HepG2 (cell line): ENCODE data around the gene MAPK4. TPM values are rescaled to one million over a fixed set of nuclear protein-coding genes. Genes with fewer than 3 reads are reported as not detected.
A peak's percentile ranks its signal among the peaks of the same experiment; 100 is the strongest.

ENCODE experiments used
- AGO1 ChIP-seq: fragments of 200-400 bp; formaldehyde crosslinking; IDR thresholded peaks from 2 replicates; pipeline ENCODE4 v1.6.1; 2017; ENCODE audit warnings: mild to moderate bottlenecking, low read depth, low read length, moderate library complexity; ENCODE audit not compliant: poor library complexity, severe bottlenecking
- AGO2 ChIP-seq: fragments of 200-400 bp; formaldehyde crosslinking; optimal IDR thresholded peaks from 2 replicates; pipeline ENCODE3; 2017; ENCODE audit warnings: mild to moderate bottlenecking, low read depth, low read length, moderate library complexity
- EEA1 ChIP-seq: sonication (generic); formaldehyde crosslinking; IDR thresholded peaks from 2 replicates; pipeline ENCODE4 v1.5.1; 2020; ENCODE audit warnings: mild to moderate bottlenecking, missing genetic modification reagents, borderline replicate concordance
- FOXO1 ChIP-seq: sonication (generic); formaldehyde crosslinking; IDR thresholded peaks from 2 replicates; pipeline ENCODE4 v1.4.0; 2020; ENCODE audit warnings: missing genetic modification reagents
- HOXA3 ChIP-seq: sonication (generic); formaldehyde crosslinking; IDR thresholded peaks from 2 replicates; pipeline ENCODE4 v1.5.0; 2020; ENCODE audit warnings: missing genetic modification reagents
- KDM4B ChIP-seq: sonication (generic); formaldehyde crosslinking; IDR thresholded peaks from 2 replicates; pipeline ENCODE4 v1.4.0; 2020; ENCODE audit warnings: missing genetic modification reagents
- KLF15 ChIP-seq: sonication (generic); formaldehyde crosslinking; IDR thresholded peaks from 2 replicates; pipeline ENCODE4 v1.8.1; 2023; ENCODE audit warnings: borderline replicate concordance, mild to moderate bottlenecking, inconsistent platforms, missing genetic modification reagents, mixed read lengths
- MAFG ChIP-seq: sonication (generic); formaldehyde crosslinking; IDR thresholded peaks from 2 replicates; pipeline ENCODE4 v1.5.1; 2020; ENCODE audit warnings: mild to moderate bottlenecking, missing genetic modification reagents
- MEF2D ChIP-seq: sonication (generic); formaldehyde crosslinking; IDR thresholded peaks from 2 replicates; pipeline ENCODE4 v1.5.1; 2020; ENCODE audit warnings: mild to moderate bottlenecking, missing genetic modification reagents
- MEIS2 ChIP-seq: sonication (generic); formaldehyde crosslinking; IDR thresholded peaks from 2 replicates; pipeline ENCODE4 v1.9.0; 2021; ENCODE audit warnings: mild to moderate bottlenecking, missing genetic modification reagents
- NCOA1 ChIP-seq: sonication (generic); formaldehyde crosslinking; IDR thresholded peaks from 2 replicates; pipeline ENCODE4 v1.9.0; 2021; ENCODE audit warnings: missing genetic modification reagents
- POGZ ChIP-seq: sonication (generic); formaldehyde crosslinking; IDR thresholded peaks from 2 replicates; pipeline ENCODE4 v1.4.0; 2020; ENCODE audit warnings: mild to moderate bottlenecking, missing genetic modification reagents
- POLR2AphosphoS5 ChIP-seq: IDR thresholded peaks from 2 replicates; pipeline ENCODE4 v1.6.1; 2012; ENCODE audit warnings: low read depth, low read length
- RCOR2 ChIP-seq: IDR thresholded peaks from 2 replicates; pipeline ENCODE4 v1.6.1; 2016; ENCODE audit warnings: missing biosample characterization, missing genetic modification reagents
- ZNF775 ChIP-seq: sonication (generic); formaldehyde crosslinking; IDR thresholded peaks from 2 replicates; pipeline ENCODE4 v1.4.0; 2020; ENCODE audit warnings: missing genetic modification reagents, mild to moderate bottlenecking, moderate library complexity, borderline replicate concordance
- ZNF788 ChIP-seq: sonication (generic); formaldehyde crosslinking; IDR thresholded peaks from 2 replicates; pipeline ENCODE4 v1.5.0; 2020; ENCODE audit warnings: mild to moderate bottlenecking, missing genetic modification reagents, borderline replicate concordance
- ZNF839 ChIP-seq: sonication (generic); formaldehyde crosslinking; IDR thresholded peaks from 2 replicates; pipeline ENCODE4 v1.4.0; 2020; ENCODE audit warnings: missing genetic modification reagents, mild to moderate bottlenecking, borderline replicate concordance
- polyA plus RNA-seq, 8 experiments: library from polyadenylated mRNA; depleted of rRNA in 3 of 8; stranded (reverse) in 7 of 8; unstranded in 1 of 8; fragments of >200 nt; fragmentation: Illumina TruSeq in 4 of 8; extraction: Trizol in 4 of 8; gene quantifications; 2 replicates each; pipeline versions ENCODE4 v1.2.1 to v1.2.3, GENCODE V29; 2011 to 2016; ENCODE audit warnings: low read depth in 4 of 8, missing spikeins in 1 of 8, mixed read lengths in 1 of 8; ENCODE audit not compliant: insufficient read depth in 1 of 8
- total RNA-seq, 5 experiments: library from RNA; depleted of rRNA; stranded (reverse); fragments of >200 nt; fragmentation: Illumina TruSeq; extraction: Trizol; gene quantifications; 2 replicates each; pipeline ENCODE4 v1.2.3, GENCODE V29; 2016; ENCODE audit warnings: low read depth in 1 of 5
- TF ChIP-seq, protein P1 (sequence below): sonication (generic); formaldehyde crosslinking; IDR thresholded peaks from 2 replicates; pipeline ENCODE4 v1.5.1; 2020; ENCODE audit warnings: missing genetic modification reagents, mild to moderate bottlenecking, borderline replicate concordance
- TF ChIP-seq, protein P2 (sequence below): sonication (generic); formaldehyde crosslinking; IDR thresholded peaks from 2 replicates; pipeline ENCODE4 v1.4.0; 2020; ENCODE audit warnings: mild to moderate bottlenecking, missing genetic modification reagents
- TF ChIP-seq, protein P3 (sequence below): sonication (generic); formaldehyde crosslinking; IDR thresholded peaks from 2 replicates; pipeline ENCODE4 v1.4.0; 2020; ENCODE audit warnings: missing genetic modification reagents, mild to moderate bottlenecking, borderline replicate concordance

The MAPK4 gene
- total and polyA plus RNA-seq, 2 of the 13 experiments (the other 11 are each of a cell fraction or from before 2014, with no cell fraction given) = not detected

DNA sequence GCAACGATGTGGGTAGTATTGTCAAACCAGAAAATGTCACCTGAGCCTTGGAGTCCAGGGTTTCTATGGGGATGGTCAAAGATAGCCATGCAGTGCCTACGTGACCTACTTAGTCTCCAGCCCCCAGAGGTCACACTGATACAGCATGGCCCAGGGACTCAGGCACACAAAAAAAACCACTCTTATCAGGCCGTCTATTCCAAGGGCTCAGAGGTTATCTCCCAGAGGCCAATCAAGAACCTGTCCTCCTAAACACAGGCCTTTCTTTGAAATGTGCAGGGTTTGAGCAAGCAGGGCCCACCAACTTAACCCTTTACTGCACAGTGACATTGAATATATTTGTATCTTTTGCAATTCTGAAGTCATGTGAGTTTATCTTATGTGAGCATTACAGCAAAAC lies 177.2 kb downstream of the MAPK4 start (continued):
- TF ChIP-seq, protein P1, sequence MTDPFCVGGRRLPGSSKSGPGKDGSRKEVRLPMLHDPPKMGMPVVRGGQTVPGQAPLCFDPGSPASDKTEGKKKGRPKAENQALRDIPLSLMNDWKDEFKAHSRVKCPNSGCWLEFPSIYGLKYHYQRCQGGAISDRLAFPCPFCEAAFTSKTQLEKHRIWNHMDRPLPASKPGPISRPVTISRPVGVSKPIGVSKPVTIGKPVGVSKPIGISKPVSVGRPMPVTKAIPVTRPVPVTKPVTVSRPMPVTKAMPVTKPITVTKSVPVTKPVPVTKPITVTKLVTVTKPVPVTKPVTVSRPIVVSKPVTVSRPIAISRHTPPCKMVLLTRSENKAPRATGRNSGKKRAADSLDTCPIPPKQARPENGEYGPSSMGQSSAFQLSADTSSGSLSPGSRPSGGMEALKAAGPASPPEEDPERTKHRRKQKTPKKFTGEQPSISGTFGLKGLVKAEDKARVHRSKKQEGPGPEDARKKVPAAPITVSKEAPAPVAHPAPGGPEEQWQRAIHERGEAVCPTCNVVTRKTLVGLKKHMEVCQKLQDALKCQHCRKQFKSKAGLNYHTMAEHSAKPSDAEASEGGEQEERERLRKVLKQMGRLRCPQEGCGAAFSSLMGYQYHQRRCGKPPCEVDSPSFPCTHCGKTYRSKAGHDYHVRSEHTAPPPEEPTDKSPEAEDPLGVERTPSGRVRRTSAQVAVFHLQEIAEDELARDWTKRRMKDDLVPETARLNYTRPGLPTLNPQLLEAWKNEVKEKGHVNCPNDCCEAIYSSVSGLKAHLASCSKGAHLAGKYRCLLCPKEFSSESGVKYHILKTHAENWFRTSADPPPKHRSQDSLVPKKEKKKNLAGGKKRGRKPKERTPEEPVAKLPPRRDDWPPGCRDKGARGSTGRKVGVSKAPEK = no peak
- TF ChIP-seq FOXO1 (CRISPR knock-in tag) (no peak), KLF15 (CRISPR knock-in tag) (no peak), ZNF839 (no peak), KDM4B (CRISPR knock-in tag) (no peak), POLR2AphosphoS5 (no peak), AGO2 (no peak), MEF2D (CRISPR knock-in tag) (no peak), MEIS2 (CRISPR knock-in tag) (no peak), RCOR2 (CRISPR knock-in tag) (no peak), POGZ (CRISPR knock-in tag) (0 out of 2 replicates have a peak, but pooled peaks have one; percentile 44), MAFG (CRISPR knock-in tag) (no peak), AGO1 (no peak), HOXA3 (CRISPR knock-in tag) (peak; percentile 72), ZNF788 (no peak), ZNF775 (CRISPR knock-in tag) (no peak), NCOA1 (CRISPR knock-in tag) (no peak), EEA1 (CRISPR knock-in tag) (no peak)
- TF ChIP-seq, protein P2, sequence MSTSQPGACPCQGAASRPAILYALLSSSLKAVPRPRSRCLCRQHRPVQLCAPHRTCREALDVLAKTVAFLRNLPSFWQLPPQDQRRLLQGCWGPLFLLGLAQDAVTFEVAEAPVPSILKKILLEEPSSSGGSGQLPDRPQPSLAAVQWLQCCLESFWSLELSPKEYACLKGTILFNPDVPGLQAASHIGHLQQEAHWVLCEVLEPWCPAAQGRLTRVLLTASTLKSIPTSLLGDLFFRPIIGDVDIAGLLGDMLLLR (CRISPR knock-in tag) = no peak
- TF ChIP-seq, protein P3, sequence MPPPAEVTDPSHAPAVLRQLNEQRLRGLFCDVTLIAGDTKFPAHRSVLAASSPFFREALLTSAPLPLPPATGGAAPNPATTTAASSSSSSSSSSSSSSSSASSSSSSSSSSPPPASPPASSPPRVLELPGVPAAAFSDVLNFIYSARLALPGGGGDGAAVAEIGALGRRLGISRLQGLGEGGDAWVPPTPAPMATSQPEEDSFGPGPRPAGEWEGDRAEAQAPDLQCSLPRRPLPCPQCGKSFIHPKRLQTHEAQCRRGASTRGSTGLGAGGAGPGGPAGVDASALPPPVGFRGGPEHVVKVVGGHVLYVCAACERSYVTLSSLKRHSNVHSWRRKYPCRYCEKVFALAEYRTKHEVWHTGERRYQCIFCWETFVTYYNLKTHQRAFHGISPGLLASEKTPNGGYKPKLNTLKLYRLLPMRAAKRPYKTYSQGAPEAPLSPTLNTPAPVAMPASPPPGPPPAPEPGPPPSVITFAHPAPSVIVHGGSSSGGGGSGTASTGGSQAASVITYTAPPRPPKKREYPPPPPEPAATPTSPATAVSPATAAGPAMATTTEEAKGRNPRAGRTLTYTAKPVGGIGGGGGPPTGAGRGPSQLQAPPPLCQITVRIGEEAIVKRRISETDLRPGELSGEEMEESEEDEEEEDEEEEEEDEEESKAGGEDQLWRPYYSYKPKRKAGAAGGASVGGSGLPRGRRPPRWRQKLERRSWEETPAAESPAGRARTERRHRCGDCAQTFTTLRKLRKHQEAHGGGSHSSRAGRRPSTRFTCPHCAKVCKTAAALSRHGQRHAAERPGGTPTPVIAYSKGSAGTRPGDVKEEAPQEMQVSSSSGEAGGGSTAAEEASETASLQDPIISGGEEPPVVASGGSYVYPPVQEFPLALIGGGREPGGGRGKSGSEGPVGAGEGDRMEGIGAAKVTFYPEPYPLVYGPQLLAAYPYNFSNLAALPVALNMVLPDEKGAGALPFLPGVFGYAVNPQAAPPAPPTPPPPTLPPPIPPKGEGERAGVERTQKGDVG (CRISPR knock-in tag) = no peak
